Endothelial cell (in vitro differentiated cells): ENCODE results near the gene HSPB7. TPM values are rescaled to one million over a fixed set of nuclear protein-coding genes. Genes with fewer than 3 reads are reported as not detected.
"Not testable (repeated sequence)": the region's sequence is repeated elsewhere in the genome, so short reads cannot be mapped to it uniquely, and the experiment has no call there.

Source experiments
- DNase-seq: peaks from one replicate; pipeline ENCODE4 v3.0.0; 2021; ENCODE audit warnings: low spot score
- H3K27ac Mint-ChIP-seq: one replicate; pipeline ENCODE4 v1.8.0; 2021; ENCODE audit warnings: mixed read lengths, inconsistent platforms; ENCODE audit not compliant: unreplicated experiment
- H3K27me3 Mint-ChIP-seq: one replicate; pipeline ENCODE4 v1.8.0; 2021; ENCODE audit warnings: mild to moderate bottlenecking, moderate library complexity, mixed read lengths, inconsistent platforms; ENCODE audit not compliant: unreplicated experiment
- H3K36me3 Mint-ChIP-seq: one replicate; pipeline ENCODE4 v1.8.0; 2021; ENCODE audit warnings: mild to moderate bottlenecking, low read depth, mixed read lengths, inconsistent platforms; ENCODE audit not compliant: unreplicated experiment
- H3K4me1 Mint-ChIP-seq: one replicate; pipeline ENCODE4 v1.8.0; 2021; ENCODE audit warnings: mild to moderate bottlenecking, mixed read lengths, inconsistent platforms; ENCODE audit not compliant: unreplicated experiment
- H3K4me3 Mint-ChIP-seq: one replicate; pipeline ENCODE4 v1.8.0; 2021; ENCODE audit warnings: mild to moderate bottlenecking, mixed read lengths, inconsistent platforms; ENCODE audit not compliant: unreplicated experiment
- H3K9me3 Mint-ChIP-seq: one replicate; pipeline ENCODE4 v1.8.0; 2021; ENCODE audit warnings: mixed read lengths, inconsistent platforms; ENCODE audit not compliant: unreplicated experiment
- CTCF ChIP-seq: fragments of 200-600 bp; sonication (generic); IDR thresholded peaks from one replicate; pipeline ENCODE4 v1.5.0; 2021; ENCODE audit warnings: antibody characterized with exemption; ENCODE audit not compliant: unreplicated experiment
- total RNA-seq: library from RNA; stranded (reverse); fragmentation: NEBNext Ultra II Directional; extraction: Animal tissue kit (Norgen Biotek cat#: 25700); gene quantifications from one replicate; pipeline ENCODE4 v1.2.1, GENCODE V29; 2021; ENCODE audit not compliant: unreplicated experiment

The HSPB7 gene
- total RNA-seq, 1 donor from 2014 or later = not detected

- H3K4me3 Mint-ChIP-seq = no peak overlapping the region
- no peak for TF ChIP-seq CTCF
- no peaks in the 10 kb centered on the region for H3K36me3 Mint-ChIP-seq
- H3K4me1 Mint-ChIP-seq = no peaks in the 10 kb centered on the region
- no peak overlapping the region for H3K27ac Mint-ChIP-seq
- H3K27me3 Mint-ChIP-seq = peaks cover 14% of the 10 kb centered on the region
- peak; percentile 55 for DNase-seq
- H3K9me3 Mint-ChIP-seq = no peaks in the 10 kb centered on the region
Observed at GRCh38 chr1:16026723-16027484, 9.1 kb upstream of the HSPB7 start.

GRCh38 chr1:16026302-16026701 lies 8.5 kb upstream of the HSPB7 start:
- DNase-seq, H3K36me3 Mint-ChIP-seq, H3K4me1 Mint-ChIP-seq, H3K27ac Mint-ChIP-seq, H3K4me3 Mint-ChIP-seq, H3K9me3 Mint-ChIP-seq: not testable (repeated sequence)
- H3K27me3 Mint-ChIP-seq = peaks cover 14% of the 10 kb centered on the region

GRCh38 chr1:16023050-16023653 lies 5.3 kb upstream of the HSPB7 start:
- H3K4me3 Mint-ChIP-seq = no peak overlapping the region
- no peak for TF ChIP-seq CTCF
- no peaks in the 10 kb centered on the region for H3K9me3 Mint-ChIP-seq
- H3K36me3 Mint-ChIP-seq = no peaks in the 10 kb centered on the region
- H3K4me1 Mint-ChIP-seq = no peaks in the 10 kb centered on the region
- H3K27ac Mint-ChIP-seq = no peak overlapping the region
- no peak for DNase-seq
- peaks cover 16% of the 10 kb centered on the region for H3K27me3 Mint-ChIP-seq

GRCh38 chr1:16022393-16022792 lies 4.5 kb upstream of the HSPB7 start:
- no peak for DNase-seq
- Mint-ChIP-seq H3K27me3 (peaks cover 16% of the 10 kb centered on the region), H3K27ac (no peak overlapping the region), H3K9me3 (no peaks in the 10 kb centered on the region), H3K36me3 (no peaks in the 10 kb centered on the region), H3K4me3 (no peak overlapping the region), H3K4me1 (no peaks in the 10 kb centered on the region)
- TF ChIP-seq CTCF = no peak

GRCh38 chr1:16021681-16022080 lies 3.8 kb upstream of the HSPB7 start, which contains the start of gene CLCNKA:
CLCNKA (plus strand) TSS chr1:16022036; CDS start chr1:16022620, 584 bp downstream.
- H3K27me3 Mint-ChIP-seq = peaks cover 16% of the 10 kb centered on the region
- no peak within 1 kb of the TSS for H3K4me3 Mint-ChIP-seq
- H3K9me3 Mint-ChIP-seq = no peaks in the 10 kb centered on the region
- H3K27ac Mint-ChIP-seq = no peak within 1 kb of the TSS
- no peak for DNase-seq
- no peak for TF ChIP-seq CTCF
- no peaks in the 10 kb centered on the region for H3K4me1 Mint-ChIP-seq
- no peaks in the 10 kb centered on the region for H3K36me3 Mint-ChIP-seq

GRCh38 chr1:16020878-16021277 lies 3.0 kb upstream of the HSPB7 start:
- not testable (repeated sequence) for H3K4me3 Mint-ChIP-seq, H3K9me3 Mint-ChIP-seq
- peaks cover 16% of the 10 kb centered on the region for H3K27me3 Mint-ChIP-seq

More at GRCh38 chr1:16020878-16021277, 3.0 kb upstream of the HSPB7 start:
- not testable (repeated sequence) for H3K36me3 Mint-ChIP-seq, H3K27ac Mint-ChIP-seq, H3K4me1 Mint-ChIP-seq, DNase-seq
